ENCODE results near the gene DDX31. TPM values are rescaled to one million over a fixed set of nuclear protein-coding genes. Genes with fewer than 3 reads are reported as not detected.

Gene DDX31
- total RNA-seq, 1 experiment from 2014 or later: 28.4 TPM

DNA sequence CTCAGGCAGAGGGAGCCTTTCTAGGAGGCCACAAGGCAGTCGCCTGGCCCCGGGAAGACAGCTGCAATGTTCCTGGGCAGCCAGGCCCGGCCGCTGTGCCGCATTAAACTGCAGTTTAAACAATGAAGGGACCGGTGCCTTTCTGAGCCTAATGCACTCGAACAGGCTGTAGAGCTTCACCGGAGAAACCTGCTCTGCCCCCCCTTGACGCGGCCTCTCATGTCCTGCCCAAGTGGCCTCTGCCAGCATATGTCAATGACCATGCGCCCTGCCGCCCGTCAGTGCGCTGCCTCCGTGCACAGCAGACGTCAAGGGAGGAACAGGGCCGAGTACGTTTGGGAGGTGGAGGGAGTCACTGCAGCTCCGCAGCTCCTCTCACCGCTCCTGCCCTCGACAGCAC, 125.8 kb downstream of the DDX31 start:
- Histone ChIP-seq H4K20me1 (ENCODE audit: control insufficient read depth, insufficient read depth, insufficient read length) (no peaks in the 10 kb centered on the region), H2BK12ac (ENCODE audit: insufficient read length, low read depth, low read length) (no peak overlapping the region), H3T11ph (ENCODE audit: low read length) (no peak overlapping the region), H3K4ac (ENCODE audit: low read depth, low read length) (no peak overlapping the region), H3K79me1 (ENCODE audit: insufficient read depth, low read depth, low read length, poor library complexity, severe bottlenecking) (no peaks in the 10 kb centered on the region), H3K4me2 (ENCODE audit: insufficient read depth, insufficient read length, low read length) (no peak overlapping the region), H2BK120ac (ENCODE audit: low read depth, low read length, poor library complexity, severe bottlenecking) (no peak overlapping the region), H3K27me3 (ENCODE audit: insufficient read depth, low read length) (no peaks in the 10 kb centered on the region), H3K56ac (ENCODE audit: insufficient read length, low read depth, low read length) (no peak overlapping the region), H4K8ac (replicated peaks; ENCODE audit: insufficient read length, low read depth, low read length) (no peak overlapping the region), H4K5ac (ENCODE audit: insufficient read length, low read depth, low read length) (no peak overlapping the region), H3K18ac (ENCODE audit: insufficient read length, low read depth, low read length) (no peak overlapping the region), H3K14ac (ENCODE audit: insufficient read depth, low read length) (no peak overlapping the region), H2BK20ac (ENCODE audit: low read depth, low read length, poor library complexity, severe bottlenecking) (no peak overlapping the region), H4K91ac (ENCODE audit: insufficient read length, low read depth, low read length) (no peak overlapping the region), H2AK5ac (ENCODE audit: insufficient read length, low read length) (no peak overlapping the region), H2BK5ac (ENCODE audit: insufficient read length, low read length) (no peak overlapping the region), H3K9ac (ENCODE audit: extremely low read depth, insufficient read length, low read length) (no peak overlapping the region), H3K9me3 (ENCODE audit: control insufficient read depth, low read depth, low read length) (no peaks in the 10 kb centered on the region), H3K23ac (ENCODE audit: insufficient read length, low read depth, low read length) (no peak overlapping the region), H3K4me1 (ENCODE audit: insufficient read depth, low read length) (peaks cover 4% of the 10 kb centered on the region; the same call in 1 of the 2 replicates), H2BK15ac (ENCODE audit: low read depth, low read length) (no peak overlapping the region), H3K79me2 (ENCODE audit: insufficient read depth, low read length) (no peaks in the 10 kb centered on the region), H3K23me2 (ENCODE audit: insufficient read length, low read depth, low read length, poor library complexity, severe bottlenecking) (peaks cover 8% of the 10 kb centered on the region), H2AFZ (ENCODE audit: low read length) (no peak overlapping the region), H3K27ac (ENCODE audit: insufficient read length, low read depth, low read length) (no peak overlapping the region)
- Mint-ChIP-seq H3K27ac (peak overlapping the region in 1 of 3 experiments; percentile 9; a peak in 1 of 7 replicates), H3K27me3 (ENCODE audit: low read depth) (peaks cover 3% of the 10 kb centered on the region), H3K9me3 (no peaks in the 10 kb centered on the region), H3K4me1 (peaks cover 37 to 48% of the 10 kb centered on the region in 2 experiments), H3K4me3 (no peak overlapping the region), H3K36me3 (ENCODE audit: insufficient read depth in 1 of 3, low read depth in 3 of 3) (no peaks in the 10 kb centered on the region)
- no CpG with 5 or more reads among the region's 21 CpGs for WGBS (ENCODE audit: extremely low coverage, insufficient read length, low lambda C conversion rate)
- TF ChIP-seq, protein P1, sequence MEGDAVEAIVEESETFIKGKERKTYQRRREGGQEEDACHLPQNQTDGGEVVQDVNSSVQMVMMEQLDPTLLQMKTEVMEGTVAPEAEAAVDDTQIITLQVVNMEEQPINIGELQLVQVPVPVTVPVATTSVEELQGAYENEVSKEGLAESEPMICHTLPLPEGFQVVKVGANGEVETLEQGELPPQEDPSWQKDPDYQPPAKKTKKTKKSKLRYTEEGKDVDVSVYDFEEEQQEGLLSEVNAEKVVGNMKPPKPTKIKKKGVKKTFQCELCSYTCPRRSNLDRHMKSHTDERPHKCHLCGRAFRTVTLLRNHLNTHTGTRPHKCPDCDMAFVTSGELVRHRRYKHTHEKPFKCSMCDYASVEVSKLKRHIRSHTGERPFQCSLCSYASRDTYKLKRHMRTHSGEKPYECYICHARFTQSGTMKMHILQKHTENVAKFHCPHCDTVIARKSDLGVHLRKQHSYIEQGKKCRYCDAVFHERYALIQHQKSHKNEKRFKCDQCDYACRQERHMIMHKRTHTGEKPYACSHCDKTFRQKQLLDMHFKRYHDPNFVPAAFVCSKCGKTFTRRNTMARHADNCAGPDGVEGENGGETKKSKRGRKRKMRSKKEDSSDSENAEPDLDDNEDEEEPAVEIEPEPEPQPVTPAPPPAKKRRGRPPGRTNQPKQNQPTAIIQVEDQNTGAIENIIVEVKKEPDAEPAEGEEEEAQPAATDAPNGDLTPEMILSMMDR (conservative IDR thresholded peaks at IDR 0.05): no peak
- DNase-seq: peak; percentile 40
